GM21367 (cell line): ENCODE results near the gene YAF2.
A peak's percentile ranks its signal among the peaks of the same experiment; 100 is the strongest.

Experiments used
- ATAC-seq: cut with Tn5 transposase; IDR thresholded peaks from one replicate; pipeline ENCODE4 v1.9.1; 2021; ENCODE audit not compliant: unreplicated experiment

The YAF2 gene, protein sequence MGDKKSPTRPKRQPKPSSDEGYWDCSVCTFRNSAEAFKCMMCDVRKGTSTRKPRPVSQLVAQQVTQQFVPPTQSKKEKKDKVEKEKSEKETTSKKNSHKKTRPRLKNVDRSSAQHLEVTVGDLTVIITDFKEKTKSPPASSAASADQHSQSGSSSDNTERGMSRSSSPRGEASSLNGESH

GRCh38 chr12:42238240-42239140 is at the start of gene YAF2:
Gene YAF2, minus strand, starts transcription at chr12:42238248. Its CDS starts 68 bp downstream, at chr12:42238180.
- ATAC-seq: peak; percentile 61

DNA sequence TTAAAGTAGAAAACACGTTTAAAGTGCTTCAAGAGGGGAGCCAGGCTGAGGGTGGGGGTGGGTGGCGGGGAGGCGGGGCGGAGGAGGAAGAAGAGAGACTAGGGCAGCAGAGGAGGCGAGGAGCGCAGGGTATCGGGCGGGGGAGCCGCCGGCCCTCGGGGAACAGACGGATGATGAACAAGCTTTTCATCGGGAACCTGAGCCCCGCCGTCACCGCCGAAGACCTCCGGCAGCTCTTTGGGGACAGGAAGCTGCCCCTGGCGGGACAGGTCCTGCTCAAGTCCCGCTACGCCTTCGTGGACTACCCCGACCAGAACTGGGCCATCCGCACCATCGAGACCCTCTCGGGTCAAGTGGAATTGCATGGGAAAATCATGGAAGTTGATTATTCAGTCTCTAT is 48.7 kb upstream of the YAF2 start:
- no peak for ATAC-seq

DNA sequence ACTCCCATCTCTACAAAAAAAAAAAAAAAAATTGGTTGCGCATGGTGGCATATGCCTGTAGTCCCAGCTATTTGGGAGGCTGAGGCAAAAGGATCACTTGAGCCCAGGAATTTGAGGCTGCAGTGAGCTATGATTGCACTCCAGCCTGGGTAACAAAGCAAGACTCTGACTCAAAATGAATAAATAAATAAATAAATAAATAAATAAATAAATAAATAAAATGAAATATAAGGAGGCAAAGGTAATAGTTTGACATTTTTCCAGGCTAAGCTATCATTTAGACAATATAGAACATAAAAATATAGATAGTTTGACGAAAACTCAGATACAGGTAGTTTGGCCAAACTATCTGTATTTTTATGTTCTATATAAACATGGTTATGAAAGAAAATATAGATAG is 47.4 kb upstream of the YAF2 start:
- no peak for ATAC-seq

DNA sequence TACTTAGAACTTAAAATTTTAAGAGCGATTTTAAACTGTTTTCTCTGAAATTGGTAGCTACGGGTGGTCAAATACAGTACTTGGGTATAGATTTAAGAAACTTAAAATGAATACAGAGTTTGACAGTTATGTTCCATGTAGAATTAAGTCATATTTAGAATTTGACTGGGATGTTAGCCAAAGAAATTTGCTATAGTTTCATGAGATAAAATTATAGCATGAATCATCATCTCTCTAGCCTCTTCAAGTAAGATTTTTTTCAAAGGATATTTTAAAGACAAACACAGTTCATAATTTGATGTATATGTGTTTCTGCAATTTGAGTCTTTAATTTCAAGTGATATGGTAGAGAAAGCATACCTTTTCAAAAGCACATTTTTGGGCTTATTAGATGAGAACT is 46.8 kb upstream of the YAF2 start:
- ATAC-seq: no peak

DNA sequence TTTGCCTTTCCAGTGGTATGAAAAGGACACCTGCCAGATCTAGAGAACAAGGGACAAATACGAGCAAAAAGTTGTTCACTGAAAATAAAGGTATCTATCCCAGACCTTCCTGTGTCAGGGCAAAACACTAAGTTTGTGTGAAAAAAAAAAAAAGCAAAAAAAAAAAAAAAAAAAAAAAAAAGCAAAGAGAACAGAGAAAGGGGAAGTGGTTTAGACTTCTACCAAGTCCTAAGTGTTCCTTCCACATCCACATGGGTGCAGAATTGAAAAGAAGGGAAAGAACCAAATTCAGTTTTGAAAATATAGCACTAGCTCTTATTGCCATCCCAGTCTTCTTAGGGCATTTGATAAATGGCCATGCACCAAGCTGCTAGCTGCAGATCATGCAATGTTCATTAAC is 46.1 kb upstream of the YAF2 start:
- peak; percentile 50 for ATAC-seq

DNA sequence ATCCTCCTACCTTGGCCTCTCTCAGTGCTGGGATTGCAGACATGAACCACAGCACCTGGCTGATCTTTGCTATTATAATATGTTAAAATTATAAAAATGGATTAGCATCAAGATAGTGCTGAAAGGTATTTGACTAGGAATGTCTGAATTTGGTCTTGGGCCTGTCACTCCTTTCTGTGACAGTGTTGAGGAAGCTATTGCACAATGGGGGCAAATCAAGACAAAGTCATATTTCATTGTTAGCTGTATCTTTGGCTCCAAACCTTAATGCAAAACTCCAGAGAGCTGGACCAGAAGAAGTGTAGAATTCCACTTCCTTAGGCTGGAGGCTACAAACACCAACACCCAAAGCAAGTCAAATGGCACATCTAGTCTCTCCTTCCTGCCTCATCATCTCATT is 45.7 kb upstream of the YAF2 start:
- ATAC-seq: peak; percentile 12

- no peak for ATAC-seq
These were observed 44.2 kb upstream of the YAF2 start for GRCh38 chr12:42282294-42282693.

GRCh38 chr12:42281844-42282243 is 43.8 kb upstream of the YAF2 start:
- ATAC-seq: no peak

- ATAC-seq: no peak
These were observed 43.2 kb upstream of the YAF2 start for GRCh38 chr12:42281278-42281677.

GRCh38 chr12:42278128-42278510 is 40.1 kb upstream of the YAF2 start:
- no peak for ATAC-seq

DNA sequence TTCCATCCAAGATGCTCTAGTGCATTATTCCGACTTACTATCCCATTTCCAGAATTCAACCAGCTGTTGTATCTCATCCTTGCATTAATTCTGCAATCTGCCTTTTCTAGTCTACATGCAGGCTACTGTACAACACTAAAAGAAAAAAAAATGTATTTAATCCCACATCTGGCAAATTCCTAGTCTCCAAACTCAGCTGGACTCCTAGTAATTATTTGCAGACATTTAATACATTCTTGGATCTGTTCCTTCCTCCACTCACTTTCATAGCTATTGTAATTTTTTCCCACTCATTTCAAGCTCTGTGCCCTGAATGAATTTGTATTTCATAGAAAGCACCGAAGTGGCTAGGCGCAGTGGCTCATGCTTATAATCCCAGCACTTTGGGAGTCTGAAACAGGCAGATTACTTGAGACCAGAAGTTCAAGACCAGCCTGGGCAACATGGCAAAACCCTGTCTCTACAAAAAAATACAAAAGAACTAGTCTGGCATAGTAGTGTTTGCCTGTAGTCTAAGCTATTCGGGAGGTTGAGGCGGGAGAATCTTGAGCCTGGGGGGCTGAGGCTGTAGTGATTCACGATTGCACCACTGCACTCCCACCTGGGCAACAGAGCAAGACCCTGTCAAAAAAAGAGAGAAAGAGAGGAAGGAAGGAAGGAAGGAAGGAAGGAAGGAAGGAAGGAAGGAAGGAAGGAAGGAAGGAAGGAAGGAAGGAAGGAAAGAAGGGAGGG is 39.5 kb upstream of the YAF2 start:
- no peak for ATAC-seq

- ATAC-seq: no peak
These were observed 37.5 kb upstream of the YAF2 start for GRCh38 chr12:42275499-42275898.

- ATAC-seq: no peak
These were observed 35.7 kb upstream of the YAF2 start for GRCh38 chr12:42273706-42274105.

GRCh38 chr12:42270596-42270995 is 32.5 kb upstream of the YAF2 start:
- no peak for ATAC-seq

GRCh38 chr12:42267413-42268190 is 29.6 kb upstream of the YAF2 start:
- no peak for ATAC-seq

GRCh38 chr12:42266579-42267230 is 28.7 kb upstream of the YAF2 start:
- no peak for ATAC-seq

DNA sequence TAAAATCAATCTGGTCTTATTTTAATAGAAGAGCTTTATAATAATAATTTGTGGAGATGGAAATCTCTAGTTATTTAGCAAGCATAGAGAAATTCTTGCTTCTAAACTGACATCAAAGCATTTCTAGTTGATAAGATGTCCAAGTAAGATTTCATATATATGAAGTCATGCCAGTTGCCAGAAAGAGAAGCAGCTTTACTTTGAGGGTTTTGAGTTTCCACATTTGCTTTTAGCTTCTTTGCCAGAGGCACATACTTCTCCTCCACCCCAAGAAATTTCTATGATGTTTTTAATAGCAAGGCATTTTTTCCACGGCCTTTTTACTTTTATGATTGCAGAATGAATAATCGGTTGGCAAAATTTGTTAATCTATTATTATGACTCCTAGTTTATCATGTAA is 24.2 kb upstream of the YAF2 start:
- ATAC-seq: no peak

- no peak for ATAC-seq
These were observed 23.7 kb upstream of the YAF2 start for GRCh38 chr12:42261708-42262107.

DNA sequence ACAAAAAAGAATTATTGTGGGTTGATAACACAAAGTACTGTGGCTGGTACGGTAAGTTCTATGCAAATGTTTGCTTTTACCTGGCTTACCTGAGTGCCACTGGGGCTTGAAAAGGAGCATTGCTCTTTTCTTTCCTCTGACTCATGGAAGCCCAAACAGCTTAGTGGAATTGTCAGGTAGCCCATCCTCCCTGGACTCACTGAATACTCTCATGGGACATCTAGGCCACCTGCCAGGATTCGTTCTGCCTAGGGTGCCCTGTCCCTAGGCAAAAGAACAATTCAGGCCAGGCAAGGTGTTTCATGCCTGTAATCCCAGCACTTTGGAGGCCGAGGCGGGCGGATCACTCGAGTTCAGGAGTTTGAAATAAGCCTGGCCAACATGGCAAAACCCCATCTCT is 22.5 kb upstream of the YAF2 start:
- ATAC-seq: no peak

DNA sequence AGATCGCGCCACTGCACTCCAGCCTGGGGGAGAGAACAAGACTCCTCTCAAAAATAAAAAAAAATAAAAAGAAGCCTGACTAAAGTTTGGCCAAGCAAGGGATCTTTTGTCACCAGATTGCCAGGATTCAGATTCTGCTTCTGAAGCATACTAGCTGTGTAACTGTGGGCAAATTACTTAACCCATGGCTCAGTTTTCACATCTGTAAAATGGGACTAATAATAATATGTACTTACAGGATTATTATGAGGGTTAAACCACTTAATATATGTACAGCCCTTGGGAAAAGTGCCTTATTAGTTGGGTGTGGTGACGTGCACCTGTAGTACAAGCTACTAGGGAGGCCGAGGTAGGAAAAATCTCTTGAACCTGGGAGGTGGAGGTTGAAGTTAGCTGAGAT is 21.7 kb upstream of the YAF2 start:
- no peak for ATAC-seq

- ATAC-seq: no peak
These were observed 17.8 kb upstream of the YAF2 start for GRCh38 chr12:42255866-42256261.
